GM21825 (cell line): ENCODE results near the gene ETV5.
A peak's percentile ranks its signal among the peaks of the same experiment; 100 is the strongest.

Experiments
- ATAC-seq: cut with Tn5 transposase; IDR thresholded peaks from one replicate; pipeline ENCODE4 v1.9.1; 2021; ENCODE audit warnings: mild to moderate bottlenecking, moderate library complexity; ENCODE audit not compliant: unreplicated experiment

The ETV5 gene

GRCh38 chr3:186108941-186109865, at the start of gene ETV5:
Gene ETV5, minus strand, starts transcription at chr3:186109089. Its CDS starts 3,221 bp downstream, at chr3:186105868.
- peak; percentile 94 for ATAC-seq

- no peak for ATAC-seq
These were observed 45.8 kb upstream of the ETV5 start for GRCh38 chr3:186154641-186155040.

GRCh38 chr3:186152889-186153292, 44.0 kb upstream of the ETV5 start:
- ATAC-seq, result peak; percentile 83

GRCh38 chr3:186152361-186152798, 43.5 kb upstream of the ETV5 start:
- ATAC-seq, result peak; percentile 10

- ATAC-seq, result no peak
These were observed 42.4 kb upstream of the ETV5 start for GRCh38 chr3:186151077-186151971.

- ATAC-seq, result no peak
These were observed 41.3 kb upstream of the ETV5 start for GRCh38 chr3:186150041-186150830.

GRCh38 chr3:186149319-186149960, 40.6 kb upstream of the ETV5 start:
- no peak for ATAC-seq

GRCh38 chr3:186144257-186144656, 35.4 kb upstream of the ETV5 start:
- ATAC-seq, result no peak

GRCh38 chr3:186143250-186143649, 34.4 kb upstream of the ETV5 start:
- no peak for ATAC-seq

GRCh38 chr3:186142393-186142932, 33.6 kb upstream of the ETV5 start:
- ATAC-seq, result no peak

GRCh38 chr3:186141790-186142189, 32.9 kb upstream of the ETV5 start:
- no peak for ATAC-seq

GRCh38 chr3:186138272-186138981, 29.5 kb upstream of the ETV5 start:
- ATAC-seq, result no peak

- ATAC-seq, result no peak
These were observed 28.3 kb upstream of the ETV5 start for GRCh38 chr3:186137051-186137685.

GRCh38 chr3:186133980-186134379, 25.1 kb upstream of the ETV5 start:
- no peak for ATAC-seq

GRCh38 chr3:186132487-186132886, 23.6 kb upstream of the ETV5 start:
- ATAC-seq, result no peak

GRCh38 chr3:186129206-186129605, 20.3 kb upstream of the ETV5 start:
- ATAC-seq, result no peak

GRCh38 chr3:186128158-186128557, 19.3 kb upstream of the ETV5 start:
- ATAC-seq, result no peak

GRCh38 chr3:186127463-186127862, 18.6 kb upstream of the ETV5 start:
- no peak for ATAC-seq

- no peak for ATAC-seq
These were observed 16.2 kb upstream of the ETV5 start for GRCh38 chr3:186125118-186125517.
